Measurements from ENCODE around the gene RPRM.
"Not testable (repeated sequence)": the region's sequence is repeated elsewhere in the genome, so short reads cannot be mapped to it uniquely, and the experiment has no call there.

GRCh38 chr2:153506499-153506898, 27.9 kb upstream of the RPRM start:
- not testable (repeated sequence) for TF ChIP-seq CTCF (IDR thresholded peaks at IDR 0.05); TCF7L2 (IDR thresholded peaks at IDR 0.05; ENCODE audit: low read depth, low read length); POLR2AphosphoS5 (IDR thresholded peaks at IDR 0.05; ENCODE audit: low read depth, low read length); SIN3A (IDR thresholded peaks at IDR 0.05; ENCODE audit: borderline replicate concordance, insufficient read depth, low read depth, low read length)

Data from Panc1 (cell line).